B cell (primary cell): ENCODE results near the gene HCRTR2. TPM values are rescaled to one million over a fixed set of nuclear protein-coding genes. Genes with fewer than 3 reads are reported as not detected.

Experiments used
- ATAC-seq: fragments of 200-7000 bp; cut with Tn5 transposase; one replicate; pipeline ENCODE4 v1.10.0; 2021; ENCODE audit warnings: low read depth, mild to moderate bottlenecking, moderate number of reproducible peaks, moderate library complexity
- CTCF ChIA-PET: fragments of 350-600 bp; sonication (Branson Sonifier 250); formaldehyde crosslinking; loops from one replicate; lab custom pipeline; 2021; ENCODE audit warnings: antibody characterized with exemption, inconsistent platforms; lab: Charles Lee
- POLR2A ChIA-PET: fragments of 350-600 bp; sonication (Branson Sonifier 250); formaldehyde crosslinking; loops from one replicate; lab custom pipeline; 2021; ENCODE audit warnings: antibody characterized with exemption; lab: Charles Lee
- DNase-seq: peaks from one replicate; pipeline ENCODE4 v3.0.0; 2013
- H2AFZ ChIP-seq: 2 replicates; pipeline ENCODE4 v1.6.1; 2012; ENCODE audit warnings: mild to moderate bottlenecking, low read depth, low read length; ENCODE audit not compliant: insufficient read depth, poor library complexity, severe bottlenecking
- H3K27ac ChIP-seq, 2 donors: 1 replicate in 1 of 2; 2 replicates in 1 of 2; pipeline ENCODE4 v1.5.1; 2012 to 2013; ENCODE audit warnings: low read length in 2 of 2, mild to moderate bottlenecking in 2 of 2, moderate library complexity in 1 of 2
- H3K27me3 ChIP-seq, 4 experiments: fragments of 200-600 bp in 1 of 4; sonication (generic) in 1 of 4; replicated peaks in 1 of 4; 1 replicate in 2 of 4; 2 replicates in 2 of 4; pipeline versions ENCODE4 v1.6.1 to v1.7.0; 2013 to 2016; ENCODE audit warnings: low read length in 3 of 4, mild to moderate bottlenecking in 2 of 4, mixed read lengths in 1 of 4, moderate library complexity in 1 of 4; ENCODE audit not compliant: insufficient read depth in 4 of 4, control insufficient read depth in 3 of 4; ENCODE audit errors: control extremely low read depth in 1 of 4
- H3K36me3 ChIP-seq, 2 experiments: replicated peaks in 1 of 2; 1 replicate in 1 of 2; 2 replicates in 1 of 2; pipeline versions ENCODE4 v1.6.1 to v1.7.1; 2013; ENCODE audit warnings: low read length in 1 of 2; ENCODE audit not compliant: insufficient read depth in 2 of 2, control insufficient read depth in 1 of 2; ENCODE audit errors: control extremely low read depth in 1 of 2, extremely low read depth in 1 of 2
- H3K4me1 ChIP-seq, 2 donors: fragments of 200-600 bp in 1 of 2; sonication (generic) in 1 of 2; 1 replicate in 1 of 2; 2 replicates in 1 of 2; pipeline versions ENCODE4 v1.5.1 to v1.6.1; 2013 to 2017; ENCODE audit warnings: low read length in 2 of 2; ENCODE audit not compliant: control insufficient read depth in 2 of 2, insufficient read depth in 2 of 2
- H3K4me2 ChIP-seq: replicated peaks from 2 replicates; pipeline ENCODE3; 2012; ENCODE audit warnings: mild to moderate bottlenecking, low read depth, low read length; ENCODE audit not compliant: poor library complexity, severe bottlenecking
- H3K4me3 ChIP-seq, 5 experiments: fragments of 200-600 bp in 1 of 5; sonication (generic) in 1 of 5; 1 replicate in 3 of 5; 2 replicates in 2 of 5; pipeline versions ENCODE4 v1.5.1 to v1.7.0; 2011 to 2016; ENCODE audit warnings: low read length in 4 of 5, mild to moderate bottlenecking in 4 of 5, low read depth in 2 of 5, control low read depth in 1 of 5, moderate library complexity in 1 of 5; ENCODE audit not compliant: insufficient read depth in 1 of 5; ENCODE audit errors: control extremely low read depth in 1 of 5, extremely low read depth in 1 of 5
- H3K79me2 ChIP-seq: fragments of 200-600 bp; sonication (generic); one replicate; pipeline ENCODE4 v1.6.0; 2016; ENCODE audit warnings: low read length; ENCODE audit not compliant: control insufficient read depth, insufficient read depth
- H3K9ac ChIP-seq: fragments of 200-600 bp; sonication (generic); 2 replicates; pipeline ENCODE4 v1.6.1; 2017; ENCODE audit warnings: mild to moderate bottlenecking, low read length, moderate library complexity
- H3K9me3 ChIP-seq, 3 donors: one replicate each; pipeline versions ENCODE4 v1.6.1 to v1.7.1; 2013; ENCODE audit warnings: low read length in 2 of 3; ENCODE audit not compliant: control insufficient read depth in 2 of 3, insufficient read depth in 1 of 3; ENCODE audit errors: control extremely low read depth in 1 of 3
- H4K20me1 ChIP-seq: 2 replicates; pipeline ENCODE4 v1.6.0; 2012; ENCODE audit warnings: mild to moderate bottlenecking, low read length; ENCODE audit not compliant: insufficient read depth, control insufficient read depth, poor library complexity, severe bottlenecking
- H3K27ac Mint-ChIP-seq: one replicate; pipeline ENCODE4 v1.8.0; 2021; ENCODE audit warnings: mixed read lengths
- H3K27me3 Mint-ChIP-seq: one replicate; pipeline ENCODE4 v1.8.0; 2021; ENCODE audit warnings: mixed read lengths
- H3K4me1 Mint-ChIP-seq: one replicate; pipeline ENCODE4 v1.8.0; 2021; ENCODE audit warnings: mixed read lengths
- H3K4me3 Mint-ChIP-seq: one replicate; pipeline ENCODE4 v1.8.0; 2021; ENCODE audit warnings: mixed read lengths
- H3K9me3 Mint-ChIP-seq: one replicate; pipeline ENCODE4 v1.8.0; 2022; ENCODE audit warnings: mixed read lengths; ENCODE audit not compliant: insufficient read depth
- CTCF ChIP-seq: fragments of 200-600 bp; IDR thresholded peaks from one replicate; pipeline ENCODE4 v1.8.0; 2022; ENCODE audit warnings: antibody characterized with exemption, mild to moderate bottlenecking
- EZH2 ChIP-seq: IDR thresholded peaks from 2 replicates; pipeline ENCODE4 v1.6.1; 2012; ENCODE audit warnings: borderline replicate concordance, low read depth, mild to moderate bottlenecking, moderate library complexity, low read length; ENCODE audit not compliant: insufficient read depth, poor library complexity, severe bottlenecking
- WGBS: methylation state at CpG from one replicate; pipeline ENCODE4 v1.1.5; 2013; ENCODE audit warnings: missing lambda C conversion rate; ENCODE audit not compliant: insufficient coverage; 5-methylcytosine and 5-hydroxymethylcytosine counted together
- intact Hi-C: fragments of 100-400 bp; cut with micrococcal nuclease; formaldehyde crosslinking; loops from one replicate; pipeline ENCODE4 v1.10.0; 2022
- polyA plus RNA-seq: library from polyadenylated mRNA; depleted of rRNA; stranded (reverse); fragments of >200 nt; gene quantifications from 2 replicates; pipeline ENCODE4 v1.2.3, GENCODE V29; 2012
- total RNA-seq, 2 donors: library from RNA; stranded (reverse); fragments of 120-200 nt in 1 of 2; gene quantifications; 1 replicate in 1 of 2; 2 replicates in 1 of 2; pipeline versions ENCODE4 v1.2.3 to v1.2.4, GENCODE V29; 2013 to 2022

The HCRTR2 gene
- total and polyA plus RNA-seq, 2 donors (not counting 1 experiment from before 2014, with no cell fraction given) = not detected

- no peak for TF ChIP-seq EZH2
- no peak for TF ChIP-seq CTCF
- Mint-ChIP-seq H3K4me1 (no peaks in the 10 kb centered on the region), H3K27ac (no peak overlapping the region), H3K4me3 (no peak overlapping the region), H3K27me3 (no peaks in the 10 kb centered on the region), H3K9me3 (peaks cover 8% of the 10 kb centered on the region)
- Histone ChIP-seq H3K27ac (no peak overlapping the region), H3K9ac (no peak overlapping the region), H3K27me3 (no peaks in the 10 kb centered on the region), H3K4me2 (no peak overlapping the region), H4K20me1 (no peaks in the 10 kb centered on the region), H2AFZ (no peak overlapping the region), H3K4me1 (no peaks in the 10 kb centered on the region), H3K9me3 (no peaks in the 10 kb centered on the region), H3K79me2 (no peaks in the 10 kb centered on the region), H3K4me3 (no peak overlapping the region), H3K36me3 (no peaks in the 10 kb centered on the region)
- no peak for DNase-seq
- no peak for ATAC-seq
- POLR2A ChIA-PET = no interaction called here
- CTCF ChIA-PET = no interaction called here
- intact Hi-C loops = no loop called here
- no CpG with 5 or more reads among the region's 3 CpGs for WGBS
Measured at GRCh38 chr6:55208478-55209458, 34.5 kb downstream of the HCRTR2 start.

- ChIA-PET POLR2A (no interaction called here), CTCF (no interaction called here)
- H3K4me2 ChIP-seq = no peak overlapping the region
- no peaks in the 10 kb centered on the region for H3K4me1 ChIP-seq
- no peak overlapping the region for H3K4me3 ChIP-seq
- Mint-ChIP-seq H3K27me3 (no peaks in the 10 kb centered on the region), H3K27ac (no peak overlapping the region), H3K4me3 (no peak overlapping the region), H3K4me1 (no peaks in the 10 kb centered on the region), H3K9me3 (peaks cover 8% of the 10 kb centered on the region)
- H3K36me3 ChIP-seq = no peaks in the 10 kb centered on the region
- H3K79me2 ChIP-seq = no peaks in the 10 kb centered on the region
- no peaks in the 10 kb centered on the region for H3K9me3 ChIP-seq
- no peaks in the 10 kb centered on the region for H3K27me3 ChIP-seq
- H3K9ac ChIP-seq = no peak overlapping the region
- TF ChIP-seq EZH2 = no peak
- no peak for TF ChIP-seq CTCF
- intact Hi-C loops = no loop called here
- no peak overlapping the region for H2AFZ ChIP-seq
- ATAC-seq (no peak), DNase-seq (no peak)
- no peak overlapping the region for H3K27ac ChIP-seq
- no peaks in the 10 kb centered on the region for H4K20me1 ChIP-seq
Measured at GRCh38 chr6:55210952-55211351, 36.6 kb downstream of the HCRTR2 start.
